GM21528 (cell line): ENCODE measurements around the gene TBC1D4.
A peak's percentile ranks its signal among the peaks of the same experiment; 100 is the strongest.
"Not testable (repeated sequence)": the region's sequence is repeated elsewhere in the genome, so short reads cannot be mapped to it uniquely, and the experiment has no call there.

Experiments
- ATAC-seq: cut with Tn5 transposase; IDR thresholded peaks from one replicate; pipeline ENCODE4 v1.9.1; 2021; ENCODE audit warnings: mild to moderate bottlenecking, moderate library complexity; ENCODE audit not compliant: unreplicated experiment, low FRiP score

TBC1D4 gene

DNA sequence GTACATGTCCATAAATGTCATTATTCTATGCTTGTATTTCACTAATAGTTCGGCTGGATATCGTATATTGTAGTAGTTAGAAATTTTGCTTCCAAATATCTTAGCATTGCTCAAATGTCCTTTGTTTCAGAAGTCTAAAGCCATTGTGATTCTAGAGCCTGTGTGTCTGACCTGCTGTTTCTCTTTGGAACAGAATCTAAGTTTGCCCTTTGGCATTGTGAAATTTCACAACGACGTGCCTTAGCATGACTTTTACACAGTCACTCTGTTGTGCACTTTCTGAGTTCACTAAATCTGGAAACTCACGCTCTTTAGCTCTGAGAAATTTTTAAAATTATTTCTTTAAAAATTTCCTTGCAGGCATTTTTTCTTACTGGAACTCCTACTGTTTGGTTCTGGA, 152.2 kb downstream of the TBC1D4 start:
- ATAC-seq: no peak

DNA sequence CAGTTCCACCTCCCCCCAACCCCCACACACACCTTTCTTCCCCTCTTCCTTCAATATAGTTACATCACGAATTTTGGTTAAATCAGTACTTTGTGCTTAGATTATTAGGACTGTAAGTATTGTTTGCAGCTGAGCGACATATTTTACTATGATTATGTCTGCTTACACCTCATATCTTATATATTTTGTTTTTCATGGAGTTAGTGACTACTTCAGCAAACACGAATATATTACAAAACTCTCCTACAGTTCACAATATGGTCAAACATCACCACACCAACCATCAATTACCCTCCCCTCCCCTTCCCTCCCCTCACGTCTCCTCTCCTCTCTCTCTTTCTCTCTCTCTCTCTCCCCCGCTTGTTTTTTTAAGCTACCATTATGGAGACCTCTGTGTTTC, 152.9 kb downstream of the TBC1D4 start:
- ATAC-seq: no peak

DNA sequence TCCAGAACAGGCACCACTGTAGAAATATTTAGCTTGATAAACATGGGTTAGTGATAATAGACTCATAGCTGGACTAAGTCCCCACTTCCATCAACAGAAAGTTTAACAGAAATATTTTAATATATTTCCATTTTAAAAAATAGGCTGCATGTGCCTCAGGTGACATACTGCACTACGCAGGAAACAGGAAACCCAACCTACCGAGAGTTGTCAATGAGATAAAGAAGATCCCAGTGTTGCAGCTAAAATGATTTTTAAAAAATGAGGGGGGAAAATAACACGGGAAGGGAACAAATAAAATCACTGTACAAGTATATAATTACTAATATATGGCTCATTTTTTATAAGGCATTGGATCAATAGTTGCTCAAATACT, 154.8 kb downstream of the TBC1D4 start:
- no peak for ATAC-seq

DNA sequence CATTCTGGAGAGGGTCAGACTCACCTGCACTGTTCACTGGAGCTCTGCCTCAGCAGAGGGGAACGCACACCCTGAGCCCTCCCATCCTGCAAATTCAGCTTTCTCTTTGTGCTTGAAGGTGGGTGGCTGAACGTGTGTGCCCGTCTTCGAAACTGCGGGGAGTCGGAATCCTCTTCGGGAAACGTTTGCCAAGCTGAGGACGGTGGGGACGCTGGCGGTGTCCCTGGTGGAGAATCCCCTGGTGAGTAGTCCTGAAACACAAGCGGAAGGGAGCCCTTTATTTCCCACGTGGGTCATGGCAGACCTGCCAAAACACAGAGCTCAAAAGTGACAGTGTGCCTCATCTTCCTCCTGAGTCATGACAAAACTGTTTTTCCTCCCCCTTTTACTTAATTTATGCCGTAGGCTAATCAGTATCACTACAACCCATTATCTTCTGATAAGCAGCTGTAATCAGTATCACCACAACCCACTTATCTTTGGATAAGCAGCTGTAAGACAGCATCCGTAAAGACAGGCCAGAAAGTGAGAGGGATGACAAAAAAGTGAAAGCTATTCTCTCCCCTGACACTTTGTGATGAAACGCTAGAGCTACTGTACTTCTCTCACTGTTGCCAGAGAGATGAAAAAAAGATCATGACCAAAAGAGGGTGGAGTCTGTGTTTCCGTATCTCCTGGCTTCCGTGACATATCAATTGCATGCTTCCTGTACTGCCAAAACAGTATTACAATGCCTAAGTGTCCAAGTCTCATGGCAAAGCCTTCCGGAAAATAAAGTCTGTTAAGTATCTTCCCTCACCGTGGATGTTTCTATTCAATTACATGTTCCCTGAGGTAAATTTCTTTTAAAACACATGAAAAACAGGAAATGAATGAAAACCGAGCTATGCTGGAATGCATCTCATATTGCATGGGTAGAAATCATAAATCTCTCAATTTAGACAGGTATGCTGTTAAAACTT, 155.5 kb downstream of the TBC1D4 start:
- peak; percentile 92 for ATAC-seq

DNA sequence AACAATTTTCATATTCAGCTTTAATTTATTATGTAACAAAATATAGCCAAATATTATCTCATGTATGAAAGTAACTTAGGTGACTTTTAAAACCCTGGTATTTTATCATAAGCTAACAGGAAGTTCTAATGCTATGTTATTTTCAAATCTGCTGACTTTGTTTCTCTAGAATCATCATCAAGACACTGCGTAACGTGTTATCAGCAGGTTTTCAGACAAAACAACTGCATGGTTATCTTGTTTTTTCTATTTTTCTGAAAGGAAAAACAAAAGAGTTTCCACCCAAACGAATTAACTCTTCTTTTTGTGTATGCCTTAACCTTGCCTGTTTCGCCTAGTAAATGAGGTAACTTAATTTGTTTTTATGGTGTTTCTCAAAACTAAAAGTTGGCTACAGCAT, 156.3 kb downstream of the TBC1D4 start:
- ATAC-seq: no peak

DNA sequence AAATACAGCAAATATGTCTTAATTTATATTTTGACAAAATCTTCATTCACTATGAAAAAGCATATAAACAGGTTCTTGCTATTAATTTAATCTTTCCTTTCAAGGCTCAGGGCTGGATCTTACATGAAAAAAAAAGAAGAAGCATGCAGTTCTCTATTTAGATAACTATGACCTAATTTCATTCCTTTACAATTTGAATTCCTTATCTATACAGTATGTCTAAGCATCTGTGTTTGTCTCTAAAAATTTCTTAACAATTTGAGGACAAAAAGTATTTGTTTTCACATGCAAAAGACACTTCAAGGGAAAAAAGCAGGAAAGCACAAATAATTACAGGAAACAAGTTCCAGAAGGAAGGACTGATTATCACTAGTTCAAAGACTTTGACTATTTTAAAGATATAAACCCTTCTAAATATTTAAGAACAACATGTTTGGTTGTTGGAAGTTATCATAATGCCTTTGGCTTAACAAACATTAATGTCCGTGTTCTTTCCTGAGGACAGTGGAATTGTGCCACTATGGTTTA, 157.5 kb downstream of the TBC1D4 start:
- ATAC-seq: no peak

DNA sequence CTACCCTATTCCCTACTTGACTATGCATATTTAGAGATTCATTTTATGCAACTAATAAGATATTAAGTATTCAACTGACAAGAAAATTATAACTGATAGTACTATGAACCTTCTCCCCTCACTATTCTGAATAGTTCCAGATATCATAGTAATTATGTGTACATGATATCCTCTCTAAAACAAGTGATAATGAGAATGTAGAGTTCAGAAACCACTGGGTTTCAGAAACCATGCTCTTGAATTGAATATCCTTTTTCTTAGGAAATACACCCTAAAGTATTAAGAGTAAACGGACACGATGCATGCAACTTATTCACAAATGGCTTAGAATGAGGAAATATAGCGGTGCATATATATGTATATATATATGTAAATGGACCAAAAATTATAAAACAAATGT, 160.9 kb downstream of the TBC1D4 start:
- ATAC-seq: no peak

DNA sequence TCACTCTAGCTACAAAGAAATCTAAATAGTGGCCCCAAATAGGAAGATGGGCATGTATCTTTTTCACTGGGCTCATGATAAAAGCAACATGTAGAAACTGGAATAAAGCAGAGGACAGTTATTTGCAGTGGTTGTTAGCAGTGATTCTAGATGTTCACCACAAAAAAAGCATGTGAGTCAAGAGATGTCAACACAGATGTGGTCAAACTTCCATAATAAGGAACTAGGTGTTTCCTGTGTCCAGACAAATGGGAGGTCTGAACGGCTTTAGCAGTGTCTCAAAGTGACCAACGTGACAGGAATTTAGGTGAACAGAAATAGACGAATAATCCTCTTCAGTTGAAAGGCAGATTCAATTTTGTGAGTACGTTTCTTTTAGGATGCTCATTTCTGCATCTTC, 162.7 kb downstream of the TBC1D4 start:
- no peak for ATAC-seq

DNA sequence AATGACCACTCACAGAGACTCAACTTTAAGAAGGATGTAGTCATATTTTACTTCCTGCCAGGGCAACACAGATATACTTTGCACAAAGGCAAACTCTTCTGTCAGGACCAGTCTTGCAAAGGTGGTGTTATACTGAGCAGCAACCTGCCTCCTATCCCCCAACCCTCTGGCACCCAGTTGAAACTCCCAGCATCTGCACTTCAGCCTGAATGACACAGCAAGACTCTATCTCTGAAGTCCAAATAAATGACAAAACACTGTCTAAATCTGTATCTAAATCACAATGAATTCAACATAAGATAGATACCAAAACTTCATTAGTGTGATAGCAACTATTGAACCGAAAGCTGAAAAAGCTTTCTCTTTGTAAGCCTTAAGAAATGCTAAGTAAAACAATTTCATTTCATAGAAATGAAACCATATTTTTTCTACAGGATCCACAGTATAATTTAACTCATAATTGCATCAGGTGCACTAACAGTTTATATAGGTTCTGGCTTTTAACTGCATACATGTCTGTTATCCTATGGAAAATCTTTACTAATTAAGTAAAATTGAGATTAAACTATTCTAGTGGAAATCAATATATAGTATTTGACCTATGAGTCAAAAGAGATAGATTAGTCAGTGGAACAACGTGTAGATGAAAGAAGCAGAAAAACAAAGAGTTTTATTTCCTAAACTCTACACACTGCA, 163.7 kb downstream of the TBC1D4 start:
- ATAC-seq: peak; percentile 56

DNA sequence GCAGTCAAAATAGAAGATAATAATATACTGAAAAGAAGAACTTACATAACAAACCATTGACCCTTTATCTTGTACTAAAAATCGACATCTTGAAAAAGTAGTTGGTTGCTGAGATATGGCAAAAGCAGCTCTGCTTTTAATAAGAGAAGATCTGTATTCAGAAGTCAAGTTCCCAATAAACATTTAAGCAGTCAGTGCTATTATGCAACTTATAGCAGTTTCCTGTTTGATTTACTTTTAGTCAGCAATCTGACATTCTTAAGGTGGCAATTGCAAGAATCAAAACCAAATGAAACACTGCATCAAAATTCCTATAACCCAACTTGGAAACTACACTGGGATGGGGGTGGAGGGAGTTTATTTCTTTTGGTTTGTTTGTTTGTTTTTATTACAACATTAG, 165.5 kb downstream of the TBC1D4 start:
- ATAC-seq: no peak

DNA sequence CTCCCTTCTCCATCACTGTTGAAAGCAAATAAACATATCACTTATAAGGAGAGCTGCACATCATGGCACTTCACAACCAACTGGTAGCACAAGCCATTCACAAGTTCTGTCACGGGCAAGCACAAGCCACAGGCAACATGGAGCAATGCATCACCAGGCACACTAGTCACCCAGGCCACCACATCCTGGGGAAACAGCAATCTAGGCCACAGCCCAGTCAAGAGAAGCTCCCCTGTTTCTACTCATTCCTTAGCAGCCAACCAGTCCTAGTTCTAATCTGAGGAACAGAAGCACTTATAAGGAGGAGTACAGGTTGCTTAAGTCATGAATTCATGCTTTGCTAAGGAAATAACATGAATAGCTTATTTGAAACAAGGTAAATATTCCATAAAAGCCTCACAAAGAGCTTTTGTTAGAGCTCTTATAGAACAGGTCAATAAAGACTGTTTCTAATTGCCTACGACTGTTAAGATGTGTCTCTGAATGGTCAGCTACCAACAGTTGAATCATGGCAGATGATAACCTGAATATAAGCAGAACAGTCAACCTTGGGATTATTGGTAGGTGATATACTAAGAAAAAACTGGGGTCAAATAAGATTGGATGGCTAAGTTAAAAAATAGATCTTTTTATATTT, 169.0 kb downstream of the TBC1D4 start:
- ATAC-seq: no peak

DNA sequence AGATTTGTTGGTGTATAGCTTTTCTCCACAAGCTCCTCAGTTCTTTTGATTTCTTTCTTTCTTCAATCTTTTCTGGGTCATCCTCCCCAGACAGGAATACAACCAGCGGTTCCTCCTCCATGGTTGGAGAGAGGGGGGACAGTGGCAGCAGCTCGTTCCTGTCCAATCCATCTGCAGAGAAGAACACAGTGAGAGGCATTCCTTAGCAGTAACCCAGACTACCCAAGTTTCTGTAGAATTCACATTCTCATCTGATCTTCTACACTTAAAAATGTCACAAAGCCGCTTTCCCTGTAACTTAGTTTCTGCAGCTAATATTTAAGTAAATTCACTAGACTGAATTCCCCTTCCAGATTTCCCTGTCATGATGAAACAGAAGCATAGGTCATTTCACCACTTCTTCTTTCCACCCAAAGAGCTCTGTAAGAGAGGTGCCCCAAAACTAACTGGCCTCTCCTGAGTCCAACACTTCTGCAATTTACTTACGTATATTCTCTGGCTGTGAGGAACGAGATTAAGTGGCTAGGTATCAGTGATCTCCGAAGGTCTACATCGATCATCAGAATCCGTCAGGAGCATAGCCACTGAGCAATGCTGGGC, 171.9 kb downstream of the TBC1D4 start:
- ATAC-seq: no peak

DNA sequence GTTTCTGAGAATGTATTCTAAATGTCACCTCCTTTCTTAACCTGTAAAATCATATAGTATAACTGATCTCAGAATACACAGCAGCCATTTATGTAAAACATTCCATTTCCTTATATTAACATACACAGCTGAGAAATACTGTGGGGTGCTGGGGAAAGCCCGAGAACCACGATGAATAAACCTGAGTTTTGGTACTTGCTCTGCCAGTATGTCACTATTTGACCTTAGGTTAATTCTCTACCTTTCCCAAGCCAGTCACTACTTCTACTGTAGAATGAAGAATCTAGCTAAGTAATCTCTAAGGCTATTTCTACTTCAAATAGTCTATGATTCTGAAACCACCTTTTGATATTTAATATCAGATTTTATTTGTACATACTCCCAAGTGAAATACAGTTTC, 173.7 kb downstream of the TBC1D4 start:
- ATAC-seq: peak; percentile 41

DNA sequence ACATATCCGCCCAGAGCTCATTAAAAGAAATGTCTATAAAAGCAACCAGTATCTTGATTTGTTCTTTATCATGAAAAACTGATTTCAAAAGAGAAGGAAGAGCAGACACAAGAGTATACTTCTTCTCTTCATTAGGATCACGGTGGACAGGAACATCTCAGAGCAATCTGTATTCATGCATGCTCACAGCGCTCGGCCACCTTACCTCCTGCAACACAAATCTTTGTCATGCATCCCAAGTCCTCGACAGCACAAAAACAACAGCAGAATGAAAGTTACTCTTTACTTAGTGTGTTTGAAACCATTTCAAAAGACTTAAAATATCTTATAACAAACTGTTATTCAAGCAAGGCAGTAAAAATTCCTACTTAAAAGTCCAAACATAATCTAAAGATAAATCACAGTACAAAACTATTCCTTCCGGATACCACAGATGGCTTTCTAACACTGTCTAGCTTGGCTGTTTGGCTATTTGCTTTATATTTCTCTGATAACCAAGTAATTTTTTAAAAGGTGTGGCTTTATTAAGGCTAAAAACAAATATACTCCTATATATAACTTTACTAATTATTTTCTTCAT, 174.5 kb downstream of the TBC1D4 start:
- no peak for ATAC-seq

DNA sequence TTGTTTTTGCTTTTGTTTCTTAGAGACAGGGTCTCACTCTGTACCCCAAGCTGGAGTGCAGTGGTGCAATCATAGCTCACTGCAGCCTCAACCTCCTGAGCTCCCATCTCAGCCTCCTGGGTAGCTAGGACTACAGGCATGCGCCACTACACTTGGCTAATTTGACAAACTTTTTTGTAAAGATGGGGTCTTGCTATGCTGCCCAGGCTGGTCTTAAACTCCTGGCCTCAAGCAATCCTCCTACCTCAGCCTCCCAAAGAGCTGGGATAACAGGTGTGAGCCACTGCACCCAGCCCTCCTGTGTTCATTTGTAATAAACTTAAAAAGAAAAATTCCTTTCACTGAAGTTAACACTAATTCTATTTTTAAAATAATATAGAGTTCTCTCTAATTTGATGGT, 175.0 kb downstream of the TBC1D4 start:
- not testable (repeated sequence) for ATAC-seq

DNA sequence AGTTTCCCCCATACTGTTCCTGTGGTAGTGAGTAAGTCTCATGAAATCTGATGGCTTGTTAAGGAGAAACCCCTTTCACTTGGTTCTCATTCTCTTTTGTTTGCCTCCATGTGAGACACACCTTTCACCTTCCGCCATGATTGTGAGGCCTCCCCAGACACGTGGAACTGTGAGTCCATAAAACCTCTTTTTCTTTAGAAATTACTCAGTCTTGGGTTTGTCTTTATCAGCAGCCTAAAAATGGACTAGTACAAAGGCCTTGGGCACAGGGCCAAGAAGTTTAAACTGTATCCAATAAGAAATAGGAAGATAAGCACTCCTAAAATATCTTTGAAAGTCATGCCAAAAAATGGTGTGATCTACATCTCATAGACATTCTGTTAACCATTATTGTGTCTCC, 176.9 kb downstream of the TBC1D4 start:
- no peak for ATAC-seq

DNA sequence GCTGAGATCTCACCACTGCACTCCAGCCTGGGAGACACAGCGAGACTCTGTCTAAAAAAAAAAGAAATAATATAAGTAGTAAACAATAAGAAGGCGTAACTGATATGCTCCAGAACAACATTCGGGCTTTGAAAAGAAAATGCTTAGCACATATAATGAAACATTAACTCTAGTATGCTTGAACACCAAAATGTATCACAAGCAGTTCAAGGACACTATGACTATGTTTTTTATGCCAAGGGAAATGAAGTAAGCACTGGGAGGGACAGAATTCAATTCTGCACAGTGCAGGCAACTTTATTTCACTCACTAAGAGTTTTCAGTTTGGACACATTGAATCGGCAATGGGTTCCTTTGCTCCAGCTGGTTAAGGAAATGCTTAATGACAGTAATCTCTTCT, 178.7 kb downstream of the TBC1D4 start:
- no peak for ATAC-seq

DNA sequence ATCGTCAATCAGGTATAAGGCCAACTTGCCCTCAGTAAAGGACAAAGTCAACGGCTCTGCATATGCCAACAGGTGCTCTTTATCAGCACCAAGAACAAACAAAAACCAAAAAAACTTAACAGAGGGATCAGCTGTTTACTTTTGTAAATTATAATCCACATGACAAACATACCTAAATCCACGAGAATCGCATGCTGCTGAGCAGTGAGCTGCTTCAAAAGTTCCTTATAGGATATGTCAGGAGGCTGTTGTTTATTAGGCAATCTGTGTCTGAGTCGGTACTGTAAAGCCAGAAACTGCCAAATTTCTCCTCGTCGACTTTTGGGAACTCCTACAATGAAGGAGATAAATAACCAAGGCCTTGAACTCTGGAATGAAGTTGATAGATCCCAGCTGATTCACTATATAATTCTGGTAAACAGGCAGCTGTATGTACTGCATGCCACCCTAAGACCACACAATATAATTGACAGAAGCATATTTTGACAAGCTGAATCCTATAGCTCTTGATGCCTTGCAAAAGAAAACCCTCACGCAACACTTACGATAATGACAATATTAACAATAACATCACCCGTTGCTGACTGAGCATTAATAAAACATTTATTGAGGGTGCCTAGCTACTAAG, 179.8 kb downstream of the TBC1D4 start:
- no peak for ATAC-seq

DNA sequence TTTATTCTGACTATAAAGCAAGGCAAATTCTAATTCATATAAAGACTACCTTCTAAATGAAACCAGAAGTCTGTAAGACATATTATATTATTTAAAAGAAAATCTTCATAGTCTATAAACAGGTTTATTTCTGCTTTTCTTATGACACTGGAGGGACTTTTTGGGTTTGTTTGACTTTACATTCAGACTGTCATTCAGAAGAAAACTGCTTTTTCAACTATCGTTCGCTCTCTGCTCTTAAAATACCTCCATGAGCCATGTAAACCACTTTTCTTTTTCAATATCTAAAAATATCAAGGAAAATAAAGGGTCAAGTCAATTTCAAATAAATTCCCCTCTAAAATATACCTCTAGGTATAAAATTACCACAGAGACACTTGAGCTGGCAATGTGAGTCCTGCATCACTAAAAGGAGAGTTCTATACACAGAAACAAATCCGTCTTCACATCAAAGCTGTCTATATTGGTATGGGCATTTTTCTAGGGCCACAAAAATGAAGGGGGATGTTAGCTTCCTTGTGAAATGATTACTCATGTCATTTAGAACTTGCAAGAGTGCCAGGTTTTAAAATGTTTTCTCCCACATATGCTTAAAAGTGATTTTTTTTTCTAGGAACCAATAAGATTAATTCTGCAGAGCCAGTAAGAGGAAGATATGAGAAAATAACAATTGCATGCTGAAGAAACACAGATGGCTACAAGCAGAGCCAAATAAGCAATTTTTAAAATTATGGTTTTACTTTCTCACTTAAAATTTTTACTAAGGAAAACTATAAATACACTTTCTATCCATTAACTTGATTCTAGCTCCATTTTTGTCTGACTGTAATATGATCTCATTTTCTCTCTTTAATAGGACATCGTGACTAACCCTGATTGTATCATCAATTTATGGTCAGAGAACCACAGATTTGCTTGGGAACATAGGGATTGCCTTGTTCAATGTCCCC, 181.8 kb downstream of the TBC1D4 start:
- ATAC-seq: peak; percentile 79
